H1 (cell line): ENCODE results near the gene CFAP74. TPM values are rescaled to one million over a fixed set of nuclear protein-coding genes. Genes with fewer than 3 reads are reported as not detected.

Source experiments
- CTCF ChIA-PET: fragments of 300-600 bp; sonication (Branson Sonifier 250); formaldehyde crosslinking; loops from one replicate; lab custom pipeline; 2021; ENCODE audit not compliant: partially characterized antibody; lab: Charles Lee
- POLR2A ChIA-PET: fragments of 300-600 bp; sonication (Branson Sonifier 250); formaldehyde crosslinking; loops from one replicate; lab custom pipeline; 2021; ENCODE audit warnings: inconsistent platforms; ENCODE audit not compliant: partially characterized antibody; lab: Charles Lee
- DNase-seq, 2 experiments: peaks; one replicate each; pipeline versions ENCODE4 v3.0.0 to v3.0.0-alpha.2; 2010 to 2022; ENCODE audit warnings: low spot score in 2 of 2, low read depth in 1 of 2, mixed read lengths in 1 of 2
- FAIRE-seq: peaks from 2 replicates; lab custom pipeline; 2011; peaks lifted over from hg19 to GRCh38; lab: Jason Lieb, UNC
- H2AFZ ChIP-seq: 2 replicates; pipeline ENCODE4 v1.8.1; 2012; ENCODE audit warnings: low read length, inconsistent platforms
- H2AK5ac ChIP-seq: 2 replicates; pipeline ENCODE4 v1.6.1; 2013; ENCODE audit warnings: low read depth, low read length
- H2BK120ac ChIP-seq: replicated peaks from 2 replicates; pipeline ENCODE3; 2013; ENCODE audit warnings: low read depth, low read length, inconsistent platforms
- H2BK12ac ChIP-seq: 2 replicates; pipeline ENCODE4 v1.6.1; 2013; ENCODE audit warnings: low read depth, low read length
- H2BK15ac ChIP-seq: 2 replicates; pipeline ENCODE4 v1.6.1; 2013; ENCODE audit warnings: low read length
- H2BK20ac ChIP-seq: 2 replicates; pipeline ENCODE4 v1.6.1; 2013; ENCODE audit warnings: low read length
- H2BK5ac ChIP-seq: 2 replicates; pipeline ENCODE4 v1.6.1; 2013; ENCODE audit warnings: low read depth, low read length
- H3K14ac ChIP-seq: 2 replicates; pipeline ENCODE4 v1.6.1; 2013; ENCODE audit warnings: inconsistent platforms; ENCODE audit not compliant: insufficient read length
- H3K18ac ChIP-seq: 2 replicates; pipeline ENCODE4 v1.6.1; 2013; ENCODE audit warnings: low read length; ENCODE audit errors: extremely low read depth
- H3K23ac ChIP-seq: 2 replicates; pipeline ENCODE4 v1.6.1; 2013; ENCODE audit warnings: inconsistent platforms; ENCODE audit not compliant: insufficient read length
- H3K23me2 ChIP-seq: 2 replicates; pipeline ENCODE4 v1.6.1; 2013; ENCODE audit warnings: low read depth, low read length
- H3K27ac ChIP-seq: 2 replicates; pipeline ENCODE4 v1.6.1; 2011; ENCODE audit warnings: low read depth, low read length, inconsistent platforms
- H3K27me3 ChIP-seq, 4 experiments: replicated peaks in 1 of 4; 1 replicate in 1 of 4; 2 replicates in 3 of 4; pipeline versions ENCODE4 v1.6.1 to v1.8.1; 2011 to 2013; ENCODE audit warnings: low read length in 3 of 4, mild to moderate bottlenecking in 3 of 4, inconsistent platforms in 2 of 4, mixed read lengths in 2 of 4, moderate library complexity in 1 of 4; ENCODE audit not compliant: control insufficient read depth in 3 of 4, insufficient read depth in 3 of 4; ENCODE audit errors: extremely low read depth in 1 of 4
- H3K36me3 ChIP-seq, 4 experiments: 2 replicates each; pipeline versions ENCODE4 v1.6.1 to v1.8.1; 2011 to 2013; ENCODE audit warnings: mild to moderate bottlenecking in 4 of 4, low read length in 3 of 4, moderate library complexity in 2 of 4, control low read depth in 1 of 4, inconsistent platforms in 1 of 4; ENCODE audit not compliant: insufficient read depth in 4 of 4, control insufficient read depth in 2 of 4
- H3K4ac ChIP-seq: replicated peaks from 2 replicates; pipeline ENCODE3; 2013; ENCODE audit warnings: low read length, low read depth, mixed read lengths, inconsistent platforms; ENCODE audit not compliant: insufficient read length
- H3K4me1 ChIP-seq, 4 experiments: replicated peaks in 1 of 4; 1 replicate in 1 of 4; 2 replicates in 3 of 4; pipeline versions ENCODE4 v1.6.1 to v1.8.1; 2011 to 2013; ENCODE audit warnings: low read length in 3 of 4, inconsistent platforms in 2 of 4, mixed read lengths in 1 of 4; ENCODE audit not compliant: insufficient read depth in 4 of 4, control insufficient read depth in 3 of 4
- H3K4me2 ChIP-seq, 2 experiments: 2 replicates each; pipeline versions ENCODE4 v1.6.1 to v1.8.1; 2011 to 2013; ENCODE audit warnings: low read depth in 2 of 2, low read length in 2 of 2, control low read depth in 1 of 2, inconsistent platforms in 1 of 2, mild to moderate bottlenecking in 1 of 2; ENCODE audit not compliant: insufficient read depth in 1 of 2
- H3K4me3 ChIP-seq, 4 experiments: fragments of 200-600, 300-600 bp in 1 of 4; sonication (generic), shearing (Covaris generic), sonication (Bioruptor Twin) in 1 of 4; 2 replicates each; pipeline versions ENCODE4 v1.5.1 to v1.8.1; 2011 to 2016; ENCODE audit warnings: low read length in 4 of 4, low read depth in 3 of 4, control low read depth in 2 of 4, inconsistent platforms in 2 of 4, mild to moderate bottlenecking in 2 of 4, mixed read lengths in 1 of 4, moderate library complexity in 1 of 4; ENCODE audit not compliant: insufficient read depth in 2 of 4; ENCODE audit errors: extremely low read depth in 1 of 4
- H3K56ac ChIP-seq: replicated peaks from 2 replicates; pipeline ENCODE3; 2013; ENCODE audit warnings: low read depth, mild to moderate bottlenecking, mixed read lengths, low read length, inconsistent platforms; ENCODE audit not compliant: insufficient read length
- H3K79me1 ChIP-seq: 2 replicates; pipeline ENCODE4 v1.6.1; 2013; ENCODE audit warnings: low read depth, low read length, control low read depth
- H3K79me2 ChIP-seq, 2 experiments: 2 replicates each; pipeline versions ENCODE4 v1.6.1 to v1.8.1; 2012 to 2013; ENCODE audit warnings: low read length in 2 of 2, mild to moderate bottlenecking in 2 of 2, inconsistent platforms in 1 of 2; ENCODE audit not compliant: insufficient read depth in 2 of 2, control insufficient read depth in 1 of 2
- H3K9ac ChIP-seq, 4 experiments: replicated peaks in 1 of 4; 1 replicate in 1 of 4; 2 replicates in 3 of 4; pipeline versions ENCODE4 v1.6.1 to v1.8.1; 2011 to 2013; ENCODE audit warnings: low read depth in 3 of 4, low read length in 3 of 4, control low read depth in 2 of 4, mild to moderate bottlenecking in 2 of 4, moderate library complexity in 2 of 4, inconsistent platforms in 1 of 4; ENCODE audit errors: extremely low read depth in 1 of 4
- H3K9me3 ChIP-seq, 2 experiments: 2 replicates each; pipeline versions ENCODE4 v1.6.1 to v1.8.1; 2012 to 2013; ENCODE audit warnings: mild to moderate bottlenecking in 2 of 2, moderate library complexity in 2 of 2, control low read depth in 1 of 2, inconsistent platforms in 1 of 2, low read depth in 1 of 2, low read length in 1 of 2, mixed read lengths in 1 of 2; ENCODE audit not compliant: insufficient read depth in 2 of 2
- H4K20me1 ChIP-seq, 2 experiments: replicated peaks in 1 of 2; 2 replicates each; pipeline versions ENCODE3 to v1.8.1; 2011 to 2013; ENCODE audit warnings: inconsistent platforms in 2 of 2, low read length in 2 of 2, mild to moderate bottlenecking in 1 of 2; ENCODE audit not compliant: insufficient read depth in 2 of 2, control insufficient read depth in 1 of 2
- H4K5ac ChIP-seq: 2 replicates; pipeline ENCODE4 v1.6.1; 2013; ENCODE audit warnings: low read length, low read depth, mixed read lengths, inconsistent platforms; ENCODE audit not compliant: insufficient read length
- H4K8ac ChIP-seq: 2 replicates; pipeline ENCODE4 v1.8.0; 2013; ENCODE audit warnings: mild to moderate bottlenecking, moderate library complexity, low read length, inconsistent platforms; ENCODE audit not compliant: insufficient read depth; ENCODE audit errors: extremely low read depth
- H4K91ac ChIP-seq: replicated peaks from 2 replicates; pipeline ENCODE3; 2013; ENCODE audit warnings: low read length, mixed read lengths, inconsistent platforms; ENCODE audit not compliant: insufficient read length
- MAFK ChIP-seq: IDR thresholded peaks from 2 replicates; pipeline ENCODE4 v1.6.1; 2012; ENCODE audit warnings: low read depth, mild to moderate bottlenecking, improper control_type of control experiment, low read length
- WGBS, 2 experiments: shearing (Covaris generic) in 1 of 2; methylation state at CpG; one replicate each; pipeline versions ENCODE4 v1.1.6 to v1.1.7; 2013 to 2015; ENCODE audit warnings: low lambda C conversion rate in 2 of 2, mixed read lengths in 2 of 2, inconsistent platforms in 1 of 2, low coverage in 1 of 2, missing lambda C conversion rate in 1 of 2; ENCODE audit not compliant: insufficient replicate concordance in 2 of 2, insufficient coverage in 1 of 2, insufficient read length in 1 of 2; ENCODE audit errors: extremely low coverage in 1 of 2, missing lambda C conversion rate in 1 of 2; 5-methylcytosine and 5-hydroxymethylcytosine counted together
- polyA plus RNA-seq, 7 experiments: library from polyadenylated mRNA; depleted of rRNA in 3 of 7; stranded (reverse) in 5 of 7; unstranded in 2 of 7; fragments of >200 nt in 5 of 7; fragments of 200-250 nt in 2 of 7; gene quantifications; 1 replicate in 5 of 7; 2 replicates in 1 of 7; 4 replicates in 1 of 7; pipeline versions ENCODE4 v1.2.1 to v1.2.3, GENCODE V29; 2011 to 2013; ENCODE audit warnings: missing spikeins in 2 of 7, mixed read lengths in 2 of 7
- total RNA-seq: library from RNA; stranded (reverse); fragmentation: NEBNext Ultra II Directional; extraction: Animal tissue kit (Norgen Biotek cat#: 25700); gene quantifications from 2 replicates; pipeline ENCODE4 v1.2.1, GENCODE V29; 2021

The CFAP74 gene
- total and polyA plus RNA-seq, 2 of the 8 experiments (the other 6 are each of a cell fraction or from before 2014, with no cell fraction given): 0.09 to 0.20 TPM

DNA sequence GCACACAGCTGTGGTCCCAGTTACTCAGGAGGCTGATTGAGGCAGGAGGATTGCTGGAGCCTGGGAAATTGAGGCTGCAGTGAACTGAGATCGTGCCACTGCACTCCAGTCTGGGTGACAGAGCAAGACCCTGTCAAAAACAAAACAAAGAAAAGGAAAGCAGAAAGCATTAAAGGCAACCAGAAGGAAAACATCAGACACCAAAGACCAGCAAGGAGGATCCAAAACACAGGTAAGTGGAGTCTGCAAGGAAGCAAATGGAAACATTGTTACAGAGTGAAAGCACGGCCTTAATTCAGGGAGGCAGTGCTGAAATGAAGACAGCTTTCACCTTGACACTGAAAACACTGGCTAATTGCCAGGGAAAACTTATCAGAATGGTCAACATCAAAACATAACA is 40.8 kb downstream of the CFAP74 start:
- no peak overlapping the region for H3K23ac ChIP-seq
- H3K36me3 ChIP-seq: no peaks in the 10 kb centered on the region
- no peak overlapping the region for H3K27ac ChIP-seq
- no peak overlapping the region for H2BK12ac ChIP-seq
- no peak overlapping the region for H4K91ac ChIP-seq
- H3K79me1 ChIP-seq: no peaks in the 10 kb centered on the region
- no peak overlapping the region for H4K8ac ChIP-seq
- H3K9me3 ChIP-seq: no peaks in the 10 kb centered on the region
- H2BK15ac ChIP-seq: no peak overlapping the region
- no peak overlapping the region for H3K4ac ChIP-seq
- H3K9ac ChIP-seq: no peak overlapping the region
- H4K20me1 ChIP-seq: peaks cover 0 to 3% of the 10 kb centered on the region in 2 experiments
- 79% methylated on average over 2 of the region's 2 CpGs; no CpG with 5 or more reads in 1 of the 2 experiments for WGBS, 2 experiments
- H3K4me1 ChIP-seq: peaks cover 0 to 12% (median 10%) of the 10 kb centered on the region in 4 experiments; a peak in 6 of 7 replicates
- no peak overlapping the region for H2BK5ac ChIP-seq
- no peak overlapping the region for H3K56ac ChIP-seq
- H3K18ac ChIP-seq: no peak overlapping the region
- H4K5ac ChIP-seq: no peak overlapping the region
- no peak overlapping the region for H2BK20ac ChIP-seq
- TF ChIP-seq MAFK: no peak
- TF ChIP-seq, all 59 proteins: peak for 0
- Histone ChIP-seq H2AFZ (no peak overlapping the region), H3K23me2 (no peaks in the 10 kb centered on the region; the same call in 1 of the 2 replicates), H3K27me3 (no peaks in the 10 kb centered on the region; a peak in 1 of 7 replicates), H2BK120ac (no peak overlapping the region), H3K4me2 (no peak overlapping the region), H3K79me2 (no peaks in the 10 kb centered on the region), H3K4me3 (no peak overlapping the region), H2AK5ac (no peak overlapping the region), H3K14ac (no peak overlapping the region)
- no peak for FAIRE-seq
- DNase-seq: no peak
- CTCF ChIA-PET: interaction anchor here (3.6 to 15.6 kb wide), 2 partner anchors 21 to 81 kb away, joined by 27 to 249 read pairs; no protein-coding TSS in a partner anchor
- POLR2A ChIA-PET: interaction anchor here (1.3 kb wide), 1 partner anchor 86 kb away, joined by 3 read pairs; no protein-coding TSS in a partner anchor
